Measurements from ENCODE around the gene MCL1. TPM values are rescaled to one million over a fixed set of nuclear protein-coding genes. Genes with fewer than 3 reads are reported as not detected.

MCL1 gene
- total and polyA plus RNA-seq, 2 of the 13 experiments (the other 11 are each of a cell fraction or from before 2014, with no cell fraction given): 69.5 to 125 TPM

- no peak for TF ChIP-seq ZNF839 (CRISPR knock-in tag; IDR thresholded peaks at IDR 0.05; ENCODE audit: borderline replicate concordance)
Measured at GRCh38 chr1:150530491-150531159, 48.8 kb downstream of the MCL1 start (continued).

- Histone ChIP-seq H3K4me1 (ENCODE audit: insufficient read depth, low read length) (peaks cover 52% of the 10 kb centered on the region), H4K20me1 (ENCODE audit: insufficient read depth, low read length) (no peaks in the 10 kb centered on the region), H3K79me2 (ENCODE audit: insufficient read depth, low read length) (no peaks in the 10 kb centered on the region), H3K27me3 (ENCODE audit: control insufficient read depth in 1 of 2, insufficient read depth in 2 of 2, low read length in 2 of 2) (no peaks in the 10 kb centered on the region), H3K9me3 (ENCODE audit: low read length) (no peaks in the 10 kb centered on the region), H3K4me3 (replicated peaks in 1 of 3; ENCODE audit: insufficient read depth in 1 of 3, low read depth in 2 of 3, low read length in 3 of 3) (peak overlapping the region in 2 of 3 experiments; percentile 3 to 21; a peak in 1 of 6 replicates), H3K27ac (ENCODE audit: extremely low read length, insufficient read depth, low read length) (no peak overlapping the region), H2AFZ (ENCODE audit: low read length) (peak overlapping the region; percentile 84), H3K36me3 (replicated peaks in 1 of 2; ENCODE audit: control insufficient read depth in 1 of 2, insufficient read depth in 2 of 2, low read length in 2 of 2) (no peaks in the 10 kb centered on the region), H3K4me2 (ENCODE audit: low read depth, low read length) (peak overlapping the region; percentile 70), H3K9ac (ENCODE audit: insufficient read depth, low read depth, low read length) (peak overlapping the region; percentile 37; the same call in 1 of the 2 replicates)
- WGBS (ENCODE audit: low lambda C conversion rate): 7% methylated on average over 4 of the region's 4 CpGs
- intact Hi-C loops (cut with micrococcal nuclease; ENCODE audit: unreplicated experiment) (no loop called here), in situ Hi-C loops (cut with HindIII; ENCODE audit: extremely low pct_ligation_motif_present, low pct_unique_long_range_greater_than_20kb) (no loop called here)
- ChIA-PET CTCF (ENCODE audit: low intra/inter-chr PET ratio, low total read pairs) (no interaction called here), POLR2A (interaction anchor here (1.9 kb wide), 1 partner anchor 13 kb away, joined by 10 read pairs; the partner anchor contains the start of gene FALEC)
- FAIRE-seq (no peak), DNase-seq (ENCODE audit: low spot score) (no peak), ATAC-seq (no peak)
- BruUV-seq (replicated peaks): no TSS peak
- TF ChIP-seq ZNF337 (CRISPR knock-in tag; IDR thresholded peaks at IDR 0.05; ENCODE audit: borderline replicate concordance, low read depth) (no peak), ZNF362 (CRISPR knock-in tag; IDR thresholded peaks at IDR 0.05; ENCODE audit: borderline replicate concordance) (peak; percentile 49; the same call in 1 of the 2 replicates)
Measured at GRCh38 chr1:150529017-150529416, 50.4 kb downstream of the MCL1 start.

GRCh38 chr1:150528196-150528595 is 51.2 kb downstream of the MCL1 start:
- Histone ChIP-seq H3K9ac (ENCODE audit: insufficient read depth, low read depth, low read length) (no peak overlapping the region), H3K36me3 (replicated peaks in 1 of 2; ENCODE audit: control insufficient read depth in 1 of 2, insufficient read depth in 2 of 2, low read length in 2 of 2) (no peaks in the 10 kb centered on the region), H4K20me1 (ENCODE audit: insufficient read depth, low read length) (no peaks in the 10 kb centered on the region), H3K79me2 (ENCODE audit: insufficient read depth, low read length) (no peaks in the 10 kb centered on the region), H2AFZ (ENCODE audit: low read length) (no peak overlapping the region), H3K4me3 (replicated peaks in 1 of 3; ENCODE audit: insufficient read depth in 1 of 3, low read depth in 2 of 3, low read length in 3 of 3) (no peak overlapping the region), H3K27ac (ENCODE audit: extremely low read length, insufficient read depth, low read length) (no peak overlapping the region), H3K4me1 (ENCODE audit: insufficient read depth, low read length) (peaks cover 44% of the 10 kb centered on the region), H3K27me3 (ENCODE audit: control insufficient read depth in 1 of 2, insufficient read depth in 2 of 2, low read length in 2 of 2) (no peaks in the 10 kb centered on the region), H3K4me2 (ENCODE audit: low read depth, low read length) (peak overlapping the region; percentile 70; the same call in 1 of the 2 replicates), H3K9me3 (ENCODE audit: low read length) (no peaks in the 10 kb centered on the region)
- in situ Hi-C loops (cut with HindIII; ENCODE audit: extremely low pct_ligation_motif_present, low pct_unique_long_range_greater_than_20kb) (no loop called here), intact Hi-C loops (cut with micrococcal nuclease; ENCODE audit: unreplicated experiment) (no loop called here)
- CTCF ChIA-PET (ENCODE audit: low intra/inter-chr PET ratio, low total read pairs): no interaction called here
- POLR2A ChIA-PET: interaction anchor here (1.9 kb wide), 1 partner anchor 12 kb away, joined by 10 read pairs; the partner anchor contains the start of gene FALEC
- no TSS peak for BruUV-seq (replicated peaks)
- FAIRE-seq: no peak
- DNase-seq (ENCODE audit: low spot score): no peak
- WGBS (ENCODE audit: low lambda C conversion rate): 79% methylated on average over 1 of the region's 1 CpG
- ATAC-seq: no peak
- no peak for TF ChIP-seq SP140L (CRISPR knock-in tag; IDR thresholded peaks at IDR 0.05; ENCODE audit: borderline replicate concordance)
- no peak for TF ChIP-seq FOXM1 (CRISPR knock-in tag; IDR thresholded peaks at IDR 0.05)
- TF ChIP-seq ZNF83 (CRISPR knock-in tag; IDR thresholded peaks at IDR 0.05; ENCODE audit: borderline replicate concordance): no peak
- no peak for TF ChIP-seq NFIC (IDR thresholded peaks at IDR 0.05; ENCODE audit: low read length)
- TF ChIP-seq KMT2A (CRISPR knock-in tag; IDR thresholded peaks at IDR 0.05): no peak
- TF ChIP-seq FLYWCH1 (CRISPR knock-in tag; IDR thresholded peaks at IDR 0.05): no peak
- no peak for TF ChIP-seq IRF1 (CRISPR knock-in tag; IDR thresholded peaks at IDR 0.05; ENCODE audit: low read depth)
